Measurements from ENCODE around the gene COPE.

- no peak for TF ChIP-seq CTCF (conservative IDR thresholded peaks at IDR 0.05)
- TF ChIP-seq ZFX (IDR thresholded peaks at IDR 0.05) = no peak
Measured at GRCh38 chr19:18855647-18856384, 63.4 kb downstream of the COPE start.

All from C4-2B (cell line).